ENCODE measurements around the gene CADPS2.

The CADPS2 gene

DNA sequence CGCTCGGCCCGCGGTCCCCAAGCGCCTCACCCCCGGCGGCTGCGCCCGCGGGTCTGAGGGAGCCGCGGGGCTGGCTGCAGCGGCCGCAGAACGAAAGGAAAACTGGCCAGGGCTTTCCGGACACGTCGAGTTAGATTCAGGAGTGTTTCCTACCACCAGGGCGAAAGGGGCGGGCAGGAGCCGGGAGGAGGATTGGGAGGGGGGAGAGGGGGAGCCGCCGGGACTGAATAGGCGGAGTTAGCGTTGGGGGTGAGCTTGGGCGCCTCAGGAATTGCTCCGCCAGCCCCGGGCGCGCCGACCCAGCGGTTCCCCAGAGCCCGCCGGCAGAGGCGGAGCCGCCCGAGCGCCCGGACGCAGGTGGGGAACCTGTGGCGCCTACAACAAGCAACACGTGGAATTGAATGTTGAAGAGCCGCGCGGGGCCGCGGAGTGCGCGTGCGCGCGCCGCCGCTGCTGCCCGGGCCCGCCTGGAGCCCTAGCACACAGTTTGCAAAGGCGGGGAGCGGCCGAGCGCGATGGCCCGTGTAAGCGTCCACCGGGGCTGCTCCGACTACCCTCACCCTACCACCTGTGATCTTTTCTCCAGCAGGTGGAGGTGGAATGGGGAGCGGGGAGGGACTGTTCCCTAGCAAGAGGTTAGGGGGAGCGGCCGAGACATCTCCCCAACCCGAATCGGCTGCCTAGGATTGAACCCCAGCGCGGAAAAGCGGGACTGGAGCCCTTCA lies at the start of gene CADPS2:
TSS of gene CADPS2 (minus strand) at position 104 of the 725 bp plus-strand sequence. CDS start 123 bp downstream, outside the sequence.
- no peak for ATAC-seq (ENCODE audit: low read depth)
- Mint-ChIP-seq H3K4me1 (no peaks in the 10 kb centered on the region), H3K4me3 (peak within 1 kb of the TSS; percentile 49), H3K36me3 (no peaks in the 10 kb centered on the region), H3K27ac (no peak within 1 kb of the TSS), H3K9me3 (no peaks in the 10 kb centered on the region), H3K27me3 (peaks cover 11% of the 10 kb centered on the region)
- no peak for DNase-seq (ENCODE audit: low spot score in 2 of 2)

DNA sequence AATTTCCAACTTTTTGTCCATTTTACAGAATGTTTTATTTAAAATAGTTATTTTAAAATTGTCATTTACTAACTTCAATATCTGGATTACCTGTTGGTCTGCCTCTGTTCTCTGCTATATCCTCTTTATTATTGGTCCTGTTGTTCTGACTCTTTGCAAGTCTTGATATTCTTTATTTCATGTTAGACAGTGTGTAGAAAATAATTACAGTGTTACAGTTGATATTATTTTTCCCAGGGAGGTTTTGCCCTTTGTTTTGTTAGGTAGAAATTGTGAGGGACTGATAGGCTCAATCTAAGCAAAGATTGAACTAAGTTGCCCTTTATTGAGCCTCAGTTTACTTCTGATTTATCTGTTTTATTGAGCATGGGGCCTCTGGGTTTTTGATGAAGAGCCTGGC lies 49.4 kb upstream of the CADPS2 start:
- Mint-ChIP-seq H3K36me3 (no peaks in the 10 kb centered on the region), H3K27me3 (no peaks in the 10 kb centered on the region), H3K9me3 (peaks cover 8% of the 10 kb centered on the region), H3K4me3 (no peak overlapping the region), H3K27ac (no peak overlapping the region), H3K4me1 (no peaks in the 10 kb centered on the region)
- ATAC-seq (ENCODE audit: low read depth) (no peak), DNase-seq (ENCODE audit: low spot score in 2 of 2) (no peak)

DNA sequence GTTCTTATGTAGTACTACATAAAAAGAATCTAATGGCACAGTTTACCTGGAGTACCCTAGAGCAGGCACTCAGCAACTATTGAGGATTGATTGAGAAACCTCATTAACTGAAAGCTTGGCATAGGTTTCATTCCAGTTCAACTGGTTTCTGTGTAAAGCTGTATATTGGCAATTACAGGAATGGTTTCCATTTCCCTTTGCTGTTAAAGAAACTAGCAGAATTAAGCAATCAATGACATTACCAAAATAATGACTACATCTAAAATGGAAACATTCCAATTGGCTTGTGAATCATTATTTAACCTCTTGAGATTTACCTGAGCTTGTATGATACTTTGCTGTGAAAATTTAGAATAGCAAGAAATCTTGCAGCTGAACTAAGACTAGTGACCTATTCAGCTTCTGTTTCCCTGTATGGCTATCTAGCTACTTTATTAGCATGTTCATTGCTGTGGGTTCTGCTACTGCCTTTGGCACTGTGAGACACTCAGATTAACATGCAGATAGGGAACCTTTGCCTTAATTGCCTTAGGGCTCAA lies 33.5 kb upstream of the CADPS2 start:
- Mint-ChIP-seq H3K9me3 (no peaks in the 10 kb centered on the region), H3K36me3 (no peaks in the 10 kb centered on the region), H3K4me3 (no peak overlapping the region), H3K27me3 (no peaks in the 10 kb centered on the region), H3K4me1 (no peaks in the 10 kb centered on the region), H3K27ac (no peak overlapping the region)
- ATAC-seq (ENCODE audit: low read depth): no peak
- DNase-seq (ENCODE audit: low spot score in 2 of 2): no peak

DNA sequence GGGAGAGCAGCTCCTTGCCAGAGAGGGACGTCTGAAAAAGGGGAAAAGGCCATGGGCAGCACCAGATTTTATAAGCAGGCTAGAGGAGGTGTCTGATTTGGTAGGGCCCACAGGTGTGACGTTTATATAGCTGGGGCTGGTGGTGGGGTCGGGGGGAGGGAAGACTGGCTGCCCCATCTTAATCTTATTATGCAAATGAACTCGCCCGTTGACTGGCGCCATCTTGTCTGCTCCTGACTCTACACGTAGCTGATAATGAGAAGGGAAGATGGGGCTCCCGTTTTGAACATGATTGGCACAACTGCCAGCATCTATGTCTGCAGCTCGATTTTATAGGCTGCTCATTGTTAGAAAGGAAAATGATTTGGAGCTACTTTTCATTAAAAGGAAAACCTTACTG lies 28.6 kb upstream of the CADPS2 start:
- no peak overlapping the region for H3K27ac Mint-ChIP-seq
- no peaks in the 10 kb centered on the region for H3K27me3 Mint-ChIP-seq
- H3K4me1 Mint-ChIP-seq: no peaks in the 10 kb centered on the region
- no peak for ATAC-seq (ENCODE audit: low read depth)
- no peak for DNase-seq (ENCODE audit: low spot score in 2 of 2)
- H3K4me3 Mint-ChIP-seq: no peak overlapping the region
- no peaks in the 10 kb centered on the region for H3K36me3 Mint-ChIP-seq
- peaks cover 3% of the 10 kb centered on the region for H3K9me3 Mint-ChIP-seq

DNA sequence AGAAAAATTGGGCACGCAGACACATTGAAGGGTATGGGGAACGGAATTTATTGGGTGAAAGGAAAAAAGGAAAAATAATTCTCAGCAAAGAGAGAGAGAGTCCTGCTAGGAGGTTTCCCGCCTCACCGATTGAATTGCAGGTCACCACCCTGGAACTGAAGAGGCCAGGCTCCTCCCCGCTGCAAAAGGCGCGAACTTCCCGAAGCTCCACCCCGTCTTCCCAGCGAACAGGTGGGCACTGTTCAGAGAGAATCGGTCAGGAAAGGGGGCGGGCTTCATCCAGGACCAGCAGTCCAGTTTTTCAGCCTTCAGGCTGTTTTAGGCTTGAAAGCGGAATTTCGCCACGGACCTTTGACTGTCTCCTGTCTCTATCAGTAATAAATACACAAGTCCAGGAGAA lies 27.3 kb upstream of the CADPS2 start:
- Mint-ChIP-seq H3K36me3 (no peaks in the 10 kb centered on the region), H3K27ac (no peak overlapping the region), H3K4me3 (no peak overlapping the region), H3K27me3 (no peaks in the 10 kb centered on the region), H3K9me3 (peaks cover 3% of the 10 kb centered on the region), H3K4me1 (no peaks in the 10 kb centered on the region)
- DNase-seq (ENCODE audit: low spot score in 2 of 2) (no peak), ATAC-seq (ENCODE audit: low read depth) (no peak)

DNA sequence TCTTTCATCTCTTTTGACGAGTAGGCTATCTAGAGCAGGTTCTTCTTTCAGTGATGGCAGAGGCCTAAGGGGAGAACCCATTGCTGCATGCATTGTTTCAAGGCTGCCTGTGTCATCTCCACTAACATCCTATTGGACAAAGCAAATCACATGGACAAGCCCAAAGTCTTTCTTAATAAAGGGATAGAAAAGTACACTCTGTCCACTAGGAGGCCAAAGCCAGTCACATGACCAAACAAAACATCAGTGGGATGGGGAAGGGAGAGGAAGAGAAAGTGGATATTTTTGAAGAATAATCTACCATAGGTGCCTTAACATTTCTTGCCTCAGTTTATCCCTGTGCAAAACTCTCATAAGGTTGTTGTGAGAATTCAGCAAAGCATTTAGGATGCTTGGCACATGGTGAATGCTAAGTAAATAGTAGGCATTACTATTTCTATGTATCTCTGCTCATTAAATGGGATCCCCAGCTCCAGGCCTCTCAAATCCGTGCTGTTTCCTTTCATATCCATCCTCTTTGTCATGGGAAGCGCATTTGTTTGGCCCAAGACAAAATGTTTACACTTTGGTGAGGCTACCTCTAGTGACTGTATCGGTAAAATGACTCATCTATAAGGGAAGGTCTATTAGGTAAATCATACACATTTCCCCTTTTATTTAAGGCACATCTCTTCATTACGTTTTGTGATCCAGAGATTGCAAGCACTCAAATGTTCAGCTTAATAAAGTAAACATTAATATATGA lies 16.7 kb upstream of the CADPS2 start:
- Mint-ChIP-seq H3K27ac (no peak overlapping the region), H3K9me3 (no peaks in the 10 kb centered on the region), H3K4me1 (no peaks in the 10 kb centered on the region), H3K27me3 (no peaks in the 10 kb centered on the region), H3K36me3 (no peaks in the 10 kb centered on the region), H3K4me3 (no peak overlapping the region)
- DNase-seq (ENCODE audit: low spot score in 2 of 2) (no peak), ATAC-seq (ENCODE audit: low read depth) (no peak)

DNA sequence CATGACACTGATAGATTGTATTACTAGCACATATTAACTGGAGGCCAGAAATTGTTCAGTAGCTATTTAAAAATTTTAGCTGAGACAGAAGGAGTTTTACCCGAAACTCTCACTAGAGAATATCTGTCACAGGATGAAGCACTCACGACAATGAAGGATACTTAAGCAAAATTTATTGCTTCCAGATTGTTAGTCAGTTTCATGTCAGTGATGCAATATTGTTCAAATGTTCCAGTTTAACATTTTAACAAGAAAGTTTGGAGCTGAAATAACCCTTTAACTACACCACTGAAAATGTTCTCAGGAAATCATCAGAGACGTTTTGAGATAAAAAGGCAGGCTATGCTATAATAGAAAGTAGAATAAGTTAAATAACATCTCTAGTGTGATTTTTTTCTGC lies 15.0 kb upstream of the CADPS2 start:
- Mint-ChIP-seq H3K27me3 (no peaks in the 10 kb centered on the region), H3K36me3 (no peaks in the 10 kb centered on the region), H3K4me1 (no peaks in the 10 kb centered on the region), H3K4me3 (no peak overlapping the region), H3K27ac (no peak overlapping the region), H3K9me3 (no peaks in the 10 kb centered on the region)
- no peak for DNase-seq (ENCODE audit: low spot score in 2 of 2)
- no peak for ATAC-seq (ENCODE audit: low read depth)

DNA sequence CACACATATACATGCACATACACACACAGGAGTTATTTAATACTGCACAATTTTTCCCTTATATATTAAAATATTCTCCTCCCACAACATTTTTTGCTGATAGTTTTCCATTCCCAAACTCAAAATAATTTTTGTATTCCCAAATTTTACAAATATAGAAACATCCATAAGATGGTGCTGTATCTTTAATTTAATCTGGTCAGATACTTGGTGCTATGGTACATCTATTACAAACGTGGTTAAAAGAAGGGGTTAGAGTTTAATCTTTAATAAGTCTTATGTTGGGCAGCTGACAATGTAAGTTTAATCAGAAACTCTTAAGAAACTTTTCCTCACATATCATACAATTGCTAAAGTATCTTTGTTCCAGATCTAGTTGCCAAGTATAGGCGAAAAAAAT lies 10.2 kb upstream of the CADPS2 start:
- Mint-ChIP-seq H3K27me3 (no peaks in the 10 kb centered on the region), H3K4me1 (no peaks in the 10 kb centered on the region), H3K4me3 (no peak overlapping the region), H3K36me3 (no peaks in the 10 kb centered on the region), H3K9me3 (no peaks in the 10 kb centered on the region), H3K27ac (no peak overlapping the region)
- no peak for ATAC-seq (ENCODE audit: low read depth)
- no peak for DNase-seq (ENCODE audit: low spot score in 2 of 2)

DNA sequence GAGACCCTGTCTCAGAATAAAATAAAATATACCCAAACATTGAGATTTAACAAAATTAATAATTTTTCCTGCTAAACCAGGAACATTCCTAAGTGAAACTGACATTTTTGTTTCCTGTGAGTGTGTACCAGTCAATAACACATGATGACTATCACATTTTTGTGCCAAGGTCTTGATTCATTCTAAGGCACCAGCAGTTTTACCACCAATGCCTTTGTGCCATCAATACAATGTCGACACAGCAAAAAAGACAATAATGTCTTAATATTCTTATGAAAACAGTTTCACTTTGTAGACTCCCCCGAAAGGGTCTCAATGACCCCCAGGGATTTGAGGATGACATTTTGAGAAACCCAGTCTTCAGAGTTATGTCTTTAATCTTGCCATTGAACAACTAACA lies 7.2 kb upstream of the CADPS2 start:
- no peaks in the 10 kb centered on the region for H3K9me3 Mint-ChIP-seq
- DNase-seq (ENCODE audit: low spot score in 2 of 2) (no peak), ATAC-seq (ENCODE audit: low read depth) (no peak)
- H3K27ac Mint-ChIP-seq: no peak overlapping the region
- H3K27me3 Mint-ChIP-seq: peaks cover 6% of the 10 kb centered on the region
- no peaks in the 10 kb centered on the region for H3K36me3 Mint-ChIP-seq
- H3K4me3 Mint-ChIP-seq: no peak overlapping the region
- H3K4me1 Mint-ChIP-seq: no peaks in the 10 kb centered on the region

DNA sequence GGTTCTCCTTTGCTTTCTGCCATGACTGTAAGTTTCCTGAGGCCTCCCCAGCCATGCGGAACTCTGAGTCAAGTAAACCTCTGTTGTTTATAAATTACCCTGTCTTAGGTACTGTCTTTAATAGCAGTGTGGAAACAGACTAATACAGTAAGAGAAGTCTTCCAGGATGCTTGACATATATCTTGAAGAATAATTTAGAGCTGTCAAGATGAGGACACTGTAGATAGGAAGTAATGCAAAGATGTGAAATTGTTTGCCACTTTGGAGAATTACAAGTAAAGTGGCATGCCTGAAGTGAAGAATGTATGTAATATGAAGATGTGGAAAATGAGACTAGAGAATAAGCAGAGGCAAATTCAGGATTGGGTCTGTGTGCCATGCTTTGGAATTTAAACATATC lies 2.9 kb upstream of the CADPS2 start:
- ATAC-seq (ENCODE audit: low read depth) (no peak), DNase-seq (ENCODE audit: low spot score in 2 of 2) (no peak)
- H3K36me3 Mint-ChIP-seq: no peaks in the 10 kb centered on the region
- no peaks in the 10 kb centered on the region for H3K9me3 Mint-ChIP-seq
- peaks cover 11% of the 10 kb centered on the region for H3K27me3 Mint-ChIP-seq
- H3K4me3 Mint-ChIP-seq: no peak overlapping the region
- no peak overlapping the region for H3K27ac Mint-ChIP-seq
- H3K4me1 Mint-ChIP-seq: no peaks in the 10 kb centered on the region

DNA sequence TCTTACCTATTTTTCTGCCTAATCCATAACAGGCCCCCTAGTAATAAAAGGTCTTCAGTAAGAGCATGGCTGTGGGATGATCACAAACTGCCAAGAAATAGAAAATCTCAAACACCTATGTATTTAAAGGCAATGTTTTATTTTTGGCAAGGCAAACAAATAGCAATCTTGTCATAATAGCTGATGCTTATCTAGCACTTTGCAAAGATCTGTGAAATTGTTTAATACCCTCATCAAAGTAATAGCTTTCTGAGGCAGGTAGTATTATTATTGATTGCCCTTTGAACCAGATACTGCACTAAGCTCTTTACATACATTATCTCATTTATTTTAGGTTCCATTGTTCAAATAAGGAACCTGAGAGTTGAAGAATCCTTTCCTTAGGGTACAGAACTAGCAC lies 1.6 kb upstream of the CADPS2 start:
- no peak for DNase-seq (ENCODE audit: low spot score in 2 of 2)
- peaks cover 11% of the 10 kb centered on the region for H3K27me3 Mint-ChIP-seq
- H3K27ac Mint-ChIP-seq: no peak overlapping the region
- no peak for ATAC-seq (ENCODE audit: low read depth)
- H3K4me1 Mint-ChIP-seq: no peaks in the 10 kb centered on the region
- H3K9me3 Mint-ChIP-seq: no peaks in the 10 kb centered on the region
- no peaks in the 10 kb centered on the region for H3K36me3 Mint-ChIP-seq
- no peak overlapping the region for H3K4me3 Mint-ChIP-seq

DNA sequence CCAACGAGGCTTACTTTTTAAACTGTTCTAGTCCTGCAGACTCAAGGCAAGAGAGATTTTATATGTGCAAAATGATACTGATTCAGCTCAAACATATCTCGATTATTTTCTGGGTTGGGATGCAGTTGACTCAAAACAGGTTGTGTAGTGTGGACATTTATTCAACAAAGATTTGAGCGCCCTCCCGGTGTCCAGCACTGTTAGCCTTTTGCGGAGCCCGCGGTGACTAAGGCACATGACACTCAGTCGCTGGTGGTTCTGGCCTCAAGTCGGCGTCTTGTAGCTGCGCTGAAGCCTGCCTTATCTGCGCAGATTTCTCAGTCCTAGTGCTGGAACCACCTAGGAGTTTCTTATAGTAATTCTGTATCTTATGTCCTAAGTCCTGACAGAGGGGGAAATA lies 938 bp upstream of the CADPS2 start:
- ATAC-seq (ENCODE audit: low read depth): no peak
- Mint-ChIP-seq H3K4me1 (no peaks in the 10 kb centered on the region), H3K36me3 (no peaks in the 10 kb centered on the region), H3K9me3 (no peaks in the 10 kb centered on the region), H3K27me3 (peaks cover 11% of the 10 kb centered on the region), H3K27ac (no peak overlapping the region), H3K4me3 (peak overlapping the region; percentile 44)
- no peak for DNase-seq (ENCODE audit: low spot score in 2 of 2)

DNA sequence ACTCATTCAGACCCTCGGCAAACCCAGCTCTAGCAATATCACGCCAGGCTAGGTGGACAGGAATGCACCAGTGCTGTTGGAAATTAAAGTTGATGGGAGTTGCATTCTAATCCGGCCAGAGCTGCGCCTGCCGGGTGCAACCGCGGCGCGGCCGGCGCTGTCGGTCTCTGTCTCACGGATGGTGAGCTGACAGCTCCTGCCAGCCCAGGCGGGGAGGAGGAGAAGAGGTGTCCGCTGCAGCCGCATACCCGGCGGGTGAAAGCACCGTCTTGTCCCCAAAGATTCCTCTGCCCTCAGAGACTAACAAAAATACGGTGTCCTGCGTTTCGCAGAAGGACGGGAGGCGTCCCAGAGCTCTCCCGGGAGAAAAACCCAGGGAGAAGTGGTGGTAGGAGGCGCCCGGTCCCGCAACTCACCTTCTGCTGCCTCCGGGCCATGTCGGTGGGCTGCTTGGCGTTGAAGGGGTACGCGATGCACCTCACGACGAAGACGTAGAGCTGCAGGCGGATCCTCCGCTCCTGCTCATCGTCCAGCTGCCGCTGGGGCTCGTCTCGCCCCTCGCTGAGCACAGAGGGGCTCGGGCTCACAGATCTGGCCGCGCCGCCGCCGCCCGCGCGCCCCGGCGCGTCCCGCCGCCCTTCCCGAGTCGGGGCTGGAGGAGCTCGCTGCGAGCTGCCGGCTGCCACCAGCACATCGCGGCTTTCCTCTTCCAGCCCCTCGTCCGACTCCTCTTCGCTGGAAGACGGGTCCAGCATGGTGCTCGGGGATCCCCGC lies 490 bp downstream of the CADPS2 start:
- Mint-ChIP-seq H3K27me3 (peaks cover 11% of the 10 kb centered on the region), H3K9me3 (no peaks in the 10 kb centered on the region)
- DNase-seq (ENCODE audit: low spot score in 2 of 2): no peak

DNA sequence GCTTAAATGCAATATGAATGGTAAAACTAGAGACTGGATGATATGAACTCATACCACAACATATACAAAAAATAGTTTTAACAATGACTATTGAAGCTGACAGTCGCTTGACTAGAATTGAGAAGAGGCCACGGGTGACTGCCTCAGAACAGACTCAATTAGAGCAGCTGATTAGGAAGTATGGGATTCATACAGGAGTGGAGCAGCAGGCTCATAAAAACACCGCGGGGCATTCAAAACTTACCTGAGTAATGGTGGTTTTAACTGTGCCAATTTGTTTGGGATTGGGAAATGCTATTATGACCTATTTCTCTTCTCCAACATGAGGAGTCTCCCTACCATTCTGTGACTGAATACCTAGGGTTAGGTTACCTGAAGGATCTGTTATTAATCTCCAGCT lies 2.1 kb downstream of the CADPS2 start:
- no peak overlapping the region for H3K4me3 Mint-ChIP-seq
- no peak overlapping the region for H3K27ac Mint-ChIP-seq
- no peaks in the 10 kb centered on the region for H3K4me1 Mint-ChIP-seq
- no peaks in the 10 kb centered on the region for H3K36me3 Mint-ChIP-seq
- DNase-seq (ENCODE audit: low spot score in 2 of 2): no peak
- peaks cover 7% of the 10 kb centered on the region for H3K27me3 Mint-ChIP-seq
- no peak for ATAC-seq (ENCODE audit: low read depth)
- H3K9me3 Mint-ChIP-seq: no peaks in the 10 kb centered on the region

More for the DNA sequence above, 490 bp downstream of the CADPS2 start:
- H3K4me3 Mint-ChIP-seq: peak overlapping the region; percentile 33
- H3K4me1 Mint-ChIP-seq: no peaks in the 10 kb centered on the region
- ATAC-seq (ENCODE audit: low read depth): no peak
- no peaks in the 10 kb centered on the region for H3K36me3 Mint-ChIP-seq
- H3K27ac Mint-ChIP-seq: no peak overlapping the region
